Activated CD8-positive, alpha-beta T cell treated with anti-CD3 and anti-CD28 coated beads for 36 hours (primary cell): ENCODE results near the gene FAHD1. TPM values are rescaled to one million over a fixed set of nuclear protein-coding genes. Genes with fewer than 3 reads are reported as not detected.

Source experiments
- ATAC-seq: fragments of 200-7000 bp; cut with Tn5 transposase; one replicate; pipeline ENCODE4 v1.10.0; 2021; ENCODE audit warnings: mild to moderate bottlenecking, moderate library complexity
- CTCF ChIA-PET: fragments of 350-600 bp; sonication (Branson Sonifier 250); formaldehyde crosslinking; loops from one replicate; lab custom pipeline; 2021; ENCODE audit warnings: antibody characterized with exemption; lab: Charles Lee
- POLR2A ChIA-PET: fragments of 350-600 bp; sonication (Branson Sonifier 250); formaldehyde crosslinking; loops from one replicate; lab custom pipeline; 2021; ENCODE audit warnings: antibody characterized with exemption; lab: Charles Lee
- DNase-seq: peaks from one replicate; pipeline ENCODE4 v3.0.0-alpha.2; 2020
- H3K27ac Mint-ChIP-seq: one replicate; pipeline ENCODE4 v1.8.0; 2021; ENCODE audit warnings: mild to moderate bottlenecking, mixed read lengths
- H3K27me3 Mint-ChIP-seq: one replicate; pipeline ENCODE4 v1.8.0; 2021; ENCODE audit warnings: mixed read lengths
- H3K36me3 Mint-ChIP-seq: one replicate; pipeline ENCODE4 v1.8.0; 2021; ENCODE audit warnings: low read depth, mixed read lengths
- H3K4me1 Mint-ChIP-seq: one replicate; pipeline ENCODE4 v1.8.0; 2021; ENCODE audit warnings: low read depth, mixed read lengths
- H3K4me3 Mint-ChIP-seq: one replicate; pipeline ENCODE4 v1.8.0; 2021; ENCODE audit warnings: mild to moderate bottlenecking, moderate library complexity, mixed read lengths
- H3K9me3 Mint-ChIP-seq: one replicate; pipeline ENCODE4 v1.8.0; 2021; ENCODE audit warnings: mixed read lengths
- intact Hi-C: fragments of 100-400 bp; cut with micrococcal nuclease; formaldehyde crosslinking; loops from one replicate; pipeline ENCODE4 v1.10.0; 2022
- total RNA-seq, 2 experiments: library from RNA; stranded (reverse); gene quantifications; one replicate each; pipeline ENCODE4 v1.2.3, GENCODE V29; 2021
- TF ChIP-seq, protein P1 (sequence below): fragments of 200-600 bp; IDR thresholded peaks from one replicate; pipeline ENCODE4 v1.8.0; 2022; ENCODE audit warnings: antibody characterized with exemption, mild to moderate bottlenecking

Gene FAHD1
- total RNA-seq, 2 experiments from 2014 or later, result 14.2 to 17.8 TPM

- H3K36me3 Mint-ChIP-seq, result peaks cover 6% of the 10 kb centered on the region
- H3K9me3 Mint-ChIP-seq, result peaks cover 12% of the 10 kb centered on the region
- POLR2A ChIA-PET, result no interaction called here
- DNase-seq (no peak), ATAC-seq (no peak)
- no peaks in the 10 kb centered on the region for H3K4me1 Mint-ChIP-seq
- intact Hi-C loops, result no loop called here
- no peak overlapping the region for H3K4me3 Mint-ChIP-seq
- TF ChIP-seq, protein P1, sequence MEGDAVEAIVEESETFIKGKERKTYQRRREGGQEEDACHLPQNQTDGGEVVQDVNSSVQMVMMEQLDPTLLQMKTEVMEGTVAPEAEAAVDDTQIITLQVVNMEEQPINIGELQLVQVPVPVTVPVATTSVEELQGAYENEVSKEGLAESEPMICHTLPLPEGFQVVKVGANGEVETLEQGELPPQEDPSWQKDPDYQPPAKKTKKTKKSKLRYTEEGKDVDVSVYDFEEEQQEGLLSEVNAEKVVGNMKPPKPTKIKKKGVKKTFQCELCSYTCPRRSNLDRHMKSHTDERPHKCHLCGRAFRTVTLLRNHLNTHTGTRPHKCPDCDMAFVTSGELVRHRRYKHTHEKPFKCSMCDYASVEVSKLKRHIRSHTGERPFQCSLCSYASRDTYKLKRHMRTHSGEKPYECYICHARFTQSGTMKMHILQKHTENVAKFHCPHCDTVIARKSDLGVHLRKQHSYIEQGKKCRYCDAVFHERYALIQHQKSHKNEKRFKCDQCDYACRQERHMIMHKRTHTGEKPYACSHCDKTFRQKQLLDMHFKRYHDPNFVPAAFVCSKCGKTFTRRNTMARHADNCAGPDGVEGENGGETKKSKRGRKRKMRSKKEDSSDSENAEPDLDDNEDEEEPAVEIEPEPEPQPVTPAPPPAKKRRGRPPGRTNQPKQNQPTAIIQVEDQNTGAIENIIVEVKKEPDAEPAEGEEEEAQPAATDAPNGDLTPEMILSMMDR, result no peak
- CTCF ChIA-PET, result no interaction called here
- no peak overlapping the region for H3K27ac Mint-ChIP-seq
- H3K27me3 Mint-ChIP-seq, result no peaks in the 10 kb centered on the region
These were observed 26.3 kb upstream of the FAHD1 start for GRCh38 chr16:1800701-1801100.

- H3K4me1 Mint-ChIP-seq, result peaks cover 3% of the 10 kb centered on the region
- intact Hi-C loops, result no loop called here
- peaks cover 7% of the 10 kb centered on the region for H3K36me3 Mint-ChIP-seq
- H3K27ac Mint-ChIP-seq, result no peak overlapping the region
- H3K4me3 Mint-ChIP-seq, result no peak overlapping the region
- TF ChIP-seq, protein P1, result no peak
- no peaks in the 10 kb centered on the region for H3K9me3 Mint-ChIP-seq
- CTCF ChIA-PET, result no interaction called here
- H3K27me3 Mint-ChIP-seq, result no peaks in the 10 kb centered on the region
- ATAC-seq, result no peak
- POLR2A ChIA-PET, result no interaction called here
- DNase-seq, result no peak
These were observed 19.4 kb upstream of the FAHD1 start for GRCh38 chr16:1807626-1808025.

- Mint-ChIP-seq H3K36me3 (peaks cover 12% of the 10 kb centered on the region), H3K9me3 (no peaks in the 10 kb centered on the region), H3K27ac (no peak overlapping the region), H3K4me3 (no peak overlapping the region), H3K4me1 (peaks cover 13% of the 10 kb centered on the region), H3K27me3 (no peaks in the 10 kb centered on the region)
- no peak for ATAC-seq
- TF ChIP-seq, protein P1, result no peak
- POLR2A ChIA-PET, result no interaction called here
- intact Hi-C loops, result no loop called here
- no peak for DNase-seq
- CTCF ChIA-PET, result interaction anchor here (1.0 kb wide), 1 partner anchor 121 kb away, joined by 3 read pairs; no protein-coding TSS in a partner anchor
These were observed 18.3 kb upstream of the FAHD1 start for GRCh38 chr16:1808691-1809090.

- Mint-ChIP-seq H3K36me3 (peaks cover 12% of the 10 kb centered on the region), H3K9me3 (no peaks in the 10 kb centered on the region), H3K27me3 (no peaks in the 10 kb centered on the region)
These were observed 17.7 kb upstream of the FAHD1 start for GRCh38 chr16:1809281-1809801.

DNA sequence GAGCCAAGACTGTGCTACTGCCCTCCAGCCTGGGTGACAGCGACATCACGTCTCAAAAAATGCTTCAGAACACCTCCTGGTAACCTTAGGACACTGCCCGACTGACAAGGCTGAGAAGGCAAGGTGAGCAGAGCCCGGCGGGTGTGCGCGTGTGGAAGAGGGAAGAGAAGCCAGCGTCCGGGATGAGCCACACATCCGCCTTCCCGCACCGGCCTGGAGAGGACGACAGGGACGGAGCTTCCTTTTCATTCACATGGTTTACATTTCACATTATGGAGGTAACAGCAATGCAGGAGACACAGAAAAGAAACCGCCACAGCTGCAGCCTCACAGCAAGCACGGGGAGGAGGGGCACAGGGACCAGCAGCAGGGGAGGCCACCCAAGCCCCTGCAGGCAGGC, 16.9 kb upstream of the FAHD1 start:
- peaks cover 16% of the 10 kb centered on the region for H3K36me3 Mint-ChIP-seq
- TF ChIP-seq, protein P1, result no peak
- H3K4me1 Mint-ChIP-seq, result peaks cover 13% of the 10 kb centered on the region
- no peaks in the 10 kb centered on the region for H3K9me3 Mint-ChIP-seq
- intact Hi-C loops, result no loop called here
- DNase-seq (no peak), ATAC-seq (no peak)
- H3K4me3 Mint-ChIP-seq, result no peak overlapping the region
- POLR2A ChIA-PET, result interaction anchor here (1.3 kb wide), 1 partner anchor 14 kb away, joined by 3 read pairs; no protein-coding TSS in a partner anchor
- H3K27ac Mint-ChIP-seq, result no peak overlapping the region
- CTCF ChIA-PET, result no interaction called here
- H3K27me3 Mint-ChIP-seq, result no peaks in the 10 kb centered on the region

More at GRCh38 chr16:1809281-1809801, 17.7 kb upstream of the FAHD1 start:
- no peak overlapping the region for H3K27ac Mint-ChIP-seq
- ChIA-PET CTCF (interaction anchor here (1.0 kb wide), 1 partner anchor 121 kb away, joined by 3 read pairs; no protein-coding TSS in a partner anchor), POLR2A (no interaction called here)
- no peak overlapping the region for H3K4me3 Mint-ChIP-seq
- intact Hi-C loops, result no loop called here
- TF ChIP-seq, protein P1, result no peak
- ATAC-seq, result no peak
- H3K4me1 Mint-ChIP-seq, result peaks cover 13% of the 10 kb centered on the region
- no peak for DNase-seq
